DND-41 (cell line): ENCODE results near the gene TRH.

Source experiments
- ATAC-seq: fragments of 200-7000 bp; cut with Tn5 transposase; 3 replicates; pipeline ENCODE4 v1.9.1; 2021; ENCODE audit warnings: low read depth; ENCODE audit not compliant: insufficient read depth
- DNase-seq: peaks from one replicate; pipeline ENCODE4 v3.0.0-alpha.2; 2020
- H2AFZ ChIP-seq: 2 replicates; pipeline ENCODE4 v1.6.0; 2012; ENCODE audit warnings: low read depth, low read length
- H3K27ac ChIP-seq: 2 replicates; pipeline ENCODE4 v1.5.1; 2012; ENCODE audit warnings: low read length, inconsistent platforms
- H3K27me3 ChIP-seq: fragments of 200-600 bp; sonication (generic); 2 replicates; pipeline ENCODE4 v1.6.0; 2012; ENCODE audit warnings: low read length, mild to moderate bottlenecking, inconsistent platforms; ENCODE audit not compliant: insufficient read depth, poor library complexity
- H3K36me3 ChIP-seq: 2 replicates; pipeline ENCODE4 v1.5.1; 2012; ENCODE audit warnings: low read length, inconsistent platforms; ENCODE audit not compliant: insufficient read depth
- H3K4me1 ChIP-seq: 2 replicates; pipeline ENCODE4 v1.5.1; 2012; ENCODE audit warnings: mild to moderate bottlenecking, low read length; ENCODE audit not compliant: insufficient read depth
- H3K4me2 ChIP-seq: 2 replicates; pipeline ENCODE4 v1.6.0; 2012; ENCODE audit warnings: mild to moderate bottlenecking, moderate library complexity, low read length, inconsistent platforms; ENCODE audit not compliant: insufficient read depth
- H3K4me3 ChIP-seq, 2 experiments: fragments of 200-600 bp in 1 of 2; shearing (Covaris generic) in 1 of 2; 2 replicates each; pipeline ENCODE4 v1.5.1; 2012 to 2016; ENCODE audit warnings: inconsistent platforms in 2 of 2, low read length in 2 of 2, mild to moderate bottlenecking in 2 of 2, low read depth in 1 of 2, moderate library complexity in 1 of 2
- H3K79me2 ChIP-seq: 2 replicates; pipeline ENCODE4 v1.6.0; 2012; ENCODE audit warnings: low read length, inconsistent platforms; ENCODE audit not compliant: insufficient read depth
- H3K9ac ChIP-seq: 2 replicates; pipeline ENCODE4 v1.6.0; 2012; ENCODE audit warnings: low read depth, mild to moderate bottlenecking, inconsistent platforms, low read length, moderate library complexity
- H3K9me3 ChIP-seq: 2 replicates; pipeline ENCODE4 v1.5.1; 2012; ENCODE audit warnings: low read length, moderate library complexity, mild to moderate bottlenecking, inconsistent platforms; ENCODE audit not compliant: insufficient read depth, severe bottlenecking
- H4K20me1 ChIP-seq: 2 replicates; pipeline ENCODE4 v1.6.0; 2012; ENCODE audit warnings: low read length; ENCODE audit not compliant: insufficient read depth
- EZH2 ChIP-seq: IDR thresholded peaks from 3 replicates; pipeline ENCODE4 v1.6.1; 2012; ENCODE audit warnings: borderline replicate concordance, low read depth, mild to moderate bottlenecking, moderate library complexity, low read length, inconsistent platforms; ENCODE audit not compliant: severe bottlenecking
- TF ChIP-seq, protein P1 (sequence below): IDR thresholded peaks from 2 replicates; pipeline ENCODE4 v1.5.1; 2012; ENCODE audit warnings: borderline replicate concordance, low read length, moderate library complexity, mild to moderate bottlenecking; ENCODE audit not compliant: poor library complexity, severe bottlenecking; ENCODE audit errors: extremely low read depth

Gene TRH

DNA sequence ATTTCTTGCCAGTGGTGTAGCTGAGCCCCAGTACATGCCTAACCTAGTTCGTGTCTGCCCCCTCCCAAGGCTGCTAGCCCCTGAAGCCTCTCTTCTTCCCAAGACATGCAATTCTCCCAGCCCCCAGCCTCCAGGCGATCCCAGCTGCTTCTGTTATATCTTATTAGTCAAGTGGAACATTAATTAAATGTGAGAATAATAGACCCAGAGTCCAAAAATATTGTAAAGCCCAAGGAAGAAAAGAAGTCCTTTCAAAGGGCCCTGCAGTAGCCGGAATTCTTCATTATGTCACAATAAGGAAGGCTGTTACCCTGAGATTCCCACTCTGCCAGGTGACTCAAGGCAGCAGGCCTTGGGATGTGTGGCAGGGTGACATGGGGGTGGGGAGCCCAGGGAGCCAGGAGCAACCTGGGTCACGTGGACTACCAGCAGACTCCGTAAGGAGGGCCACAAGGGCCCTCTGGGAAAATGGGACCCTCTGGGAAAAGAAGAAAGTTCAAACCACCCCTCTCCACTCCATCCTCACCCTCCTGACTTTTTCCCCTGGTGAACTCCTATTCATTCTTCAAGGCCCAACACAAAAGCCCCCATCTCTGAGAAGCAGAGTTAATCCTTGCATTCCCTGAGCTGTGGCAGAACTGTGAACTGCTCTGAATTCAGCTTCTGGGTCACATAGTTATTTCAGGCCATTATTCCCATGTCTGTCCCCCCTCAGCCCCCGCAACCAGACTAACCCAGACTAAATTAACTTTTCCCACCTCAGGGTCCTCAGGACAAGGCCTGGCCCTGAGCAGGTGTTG, 21.8 kb upstream of the TRH start:
- no peaks in the 10 kb centered on the region for H3K9me3 ChIP-seq
- no peaks in the 10 kb centered on the region for H3K36me3 ChIP-seq
- H3K4me3 ChIP-seq, result no peak overlapping the region
- peaks cover 2% of the 10 kb centered on the region for H3K27me3 ChIP-seq
- H3K27ac ChIP-seq, result no peak overlapping the region
- ATAC-seq (no peak), DNase-seq (no peak)
- H2AFZ ChIP-seq, result no peak overlapping the region
- TF ChIP-seq EZH2, result no peak
- TF ChIP-seq, protein P1, sequence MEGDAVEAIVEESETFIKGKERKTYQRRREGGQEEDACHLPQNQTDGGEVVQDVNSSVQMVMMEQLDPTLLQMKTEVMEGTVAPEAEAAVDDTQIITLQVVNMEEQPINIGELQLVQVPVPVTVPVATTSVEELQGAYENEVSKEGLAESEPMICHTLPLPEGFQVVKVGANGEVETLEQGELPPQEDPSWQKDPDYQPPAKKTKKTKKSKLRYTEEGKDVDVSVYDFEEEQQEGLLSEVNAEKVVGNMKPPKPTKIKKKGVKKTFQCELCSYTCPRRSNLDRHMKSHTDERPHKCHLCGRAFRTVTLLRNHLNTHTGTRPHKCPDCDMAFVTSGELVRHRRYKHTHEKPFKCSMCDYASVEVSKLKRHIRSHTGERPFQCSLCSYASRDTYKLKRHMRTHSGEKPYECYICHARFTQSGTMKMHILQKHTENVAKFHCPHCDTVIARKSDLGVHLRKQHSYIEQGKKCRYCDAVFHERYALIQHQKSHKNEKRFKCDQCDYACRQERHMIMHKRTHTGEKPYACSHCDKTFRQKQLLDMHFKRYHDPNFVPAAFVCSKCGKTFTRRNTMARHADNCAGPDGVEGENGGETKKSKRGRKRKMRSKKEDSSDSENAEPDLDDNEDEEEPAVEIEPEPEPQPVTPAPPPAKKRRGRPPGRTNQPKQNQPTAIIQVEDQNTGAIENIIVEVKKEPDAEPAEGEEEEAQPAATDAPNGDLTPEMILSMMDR, result no peak
- H4K20me1 ChIP-seq, result no peaks in the 10 kb centered on the region
- H3K4me2 ChIP-seq, result no peak overlapping the region
- no peak overlapping the region for H3K9ac ChIP-seq
- H3K4me1 ChIP-seq, result no peaks in the 10 kb centered on the region
- no peaks in the 10 kb centered on the region for H3K79me2 ChIP-seq

DNA sequence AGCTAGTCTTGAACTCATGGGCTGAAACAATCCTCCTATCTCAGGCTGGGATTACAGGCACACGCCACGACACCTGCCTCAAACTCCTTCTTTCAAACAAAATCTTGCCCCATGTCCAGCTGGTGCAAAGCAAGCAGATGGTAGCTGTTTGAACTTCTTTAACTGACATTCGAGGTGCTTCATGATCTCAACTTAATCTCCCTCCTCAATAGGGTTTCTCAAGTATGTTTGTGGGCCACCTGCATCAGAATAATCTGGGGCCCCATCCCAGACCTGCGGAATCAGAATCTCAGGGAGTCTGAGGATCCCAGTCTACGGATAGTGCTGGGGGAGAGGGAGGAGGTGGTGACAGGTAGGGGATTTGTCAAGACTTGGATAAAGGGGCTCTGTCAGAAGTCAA, 20.9 kb upstream of the TRH start:
- Histone ChIP-seq H3K4me2 (no peak overlapping the region), H4K20me1 (no peaks in the 10 kb centered on the region), H2AFZ (no peak overlapping the region), H3K4me3 (no peak overlapping the region), H3K27ac (no peak overlapping the region), H3K9me3 (no peaks in the 10 kb centered on the region), H3K4me1 (no peaks in the 10 kb centered on the region), H3K79me2 (no peaks in the 10 kb centered on the region), H3K27me3 (peaks cover 5% of the 10 kb centered on the region), H3K36me3 (no peaks in the 10 kb centered on the region), H3K9ac (no peak overlapping the region)
- TF ChIP-seq, protein P1, result no peak
- no peak for TF ChIP-seq EZH2
- DNase-seq (no peak), ATAC-seq (no peak)

DNA sequence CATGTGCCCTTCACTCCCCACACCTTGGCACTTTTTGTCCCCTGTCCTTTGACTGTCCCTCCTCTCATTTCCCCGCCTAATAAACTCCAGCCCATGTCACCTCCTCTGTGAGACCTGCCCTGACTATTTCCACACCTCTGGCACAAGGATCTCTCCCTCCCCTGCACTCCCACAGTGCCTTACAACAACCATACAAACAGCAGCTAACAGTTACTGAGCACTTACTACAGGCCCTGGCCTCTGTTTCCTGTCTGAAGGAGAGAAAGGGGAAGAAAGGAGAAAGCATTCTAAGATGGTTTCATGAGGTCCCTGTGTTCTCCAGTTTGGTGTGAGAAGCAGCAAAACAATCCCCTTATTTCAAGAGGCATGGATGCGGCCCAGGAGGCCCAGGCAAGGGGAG, 20.0 kb upstream of the TRH start:
- Histone ChIP-seq H3K4me2 (no peak overlapping the region), H3K4me1 (no peaks in the 10 kb centered on the region)

More for the DNA sequence above, 20.0 kb upstream of the TRH start:
- H2AFZ ChIP-seq, result no peak overlapping the region; the same call in 1 of the 2 replicates
- ATAC-seq (no peak), DNase-seq (no peak)
- no peaks in the 10 kb centered on the region for H3K36me3 ChIP-seq
- no peak overlapping the region for H3K9ac ChIP-seq
- no peak overlapping the region for H3K4me3 ChIP-seq
- TF ChIP-seq, protein P1, result no peak
- no peak for TF ChIP-seq EZH2
- no peak overlapping the region for H3K27ac ChIP-seq
- H3K79me2 ChIP-seq, result no peaks in the 10 kb centered on the region
- H3K27me3 ChIP-seq, result peaks cover 5% of the 10 kb centered on the region
- H3K9me3 ChIP-seq, result no peaks in the 10 kb centered on the region
- H4K20me1 ChIP-seq, result no peaks in the 10 kb centered on the region
